ENCODE results near the gene XYLB.

- TF ChIP-seq CTCF (IDR thresholded peaks at IDR 0.05) (no peak), POLR2A (IDR thresholded peaks at IDR 0.05) (no peak)
Measured at GRCh38 chr3:38383156-38383875, 36.7 kb downstream of the XYLB start.

All from esophagus squamous epithelium (tissue), 4 donors.